Activated naive CD4-positive, alpha-beta T cell treated with anti-CD3 and anti-CD28 coated beads, Interleukin-2, amount 50 U/mL, for 16 hours (primary cell): ENCODE measurements around the gene COG1.
A peak's percentile ranks its signal among the peaks of the same experiment; 100 is the strongest.

Source experiments
- DNase-seq: peaks from one replicate; pipeline ENCODE4 v3.0.0-alpha.2; 2020

Gene COG1

GRCh38 chr17:73201215-73202069 is 8.6 kb downstream of the COG1 start:
- DNase-seq = no peak

GRCh38 chr17:73203135-73203787 is 10.4 kb downstream of the COG1 start:
- no peak for DNase-seq

DNA sequence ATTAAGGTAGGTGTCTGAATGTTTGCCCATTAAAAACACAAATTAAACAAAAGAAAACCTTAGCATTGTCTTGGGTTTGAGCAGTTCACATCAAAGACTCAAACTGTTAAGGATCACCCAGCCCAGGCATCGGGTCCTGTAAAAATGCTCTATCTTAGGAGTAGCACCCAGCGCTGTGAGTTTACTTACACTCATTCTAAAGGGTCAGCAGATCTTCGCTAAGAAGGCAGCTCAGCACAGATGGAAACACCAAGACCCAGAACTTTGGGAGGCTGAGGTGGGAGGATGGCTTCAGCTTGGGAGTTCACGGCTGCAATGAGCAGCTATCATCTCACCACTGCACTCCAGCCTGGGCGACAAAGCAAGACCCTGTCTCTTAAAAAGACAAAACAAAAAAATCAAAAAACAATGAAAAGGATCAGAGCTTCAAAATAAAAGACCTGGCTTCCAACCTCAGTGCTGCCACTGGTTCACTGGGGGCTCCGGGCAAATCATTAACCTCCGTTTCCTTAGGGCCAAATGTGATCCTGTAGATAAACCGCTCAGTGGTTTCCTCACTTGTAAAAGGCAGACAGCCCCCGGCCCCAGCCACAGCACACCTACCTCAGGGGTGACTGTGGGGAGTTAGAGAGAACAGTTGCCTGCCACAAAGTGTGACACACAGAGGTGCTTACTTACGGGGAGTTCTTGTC is 11.1 kb downstream of the COG1 start:
- DNase-seq = no peak

GRCh38 chr17:73205459-73205961 is 12.7 kb downstream of the COG1 start:
- no peak for DNase-seq

GRCh38 chr17:73208139-73208827 is 15.4 kb downstream of the COG1 start:
- DNase-seq = no peak

DNA sequence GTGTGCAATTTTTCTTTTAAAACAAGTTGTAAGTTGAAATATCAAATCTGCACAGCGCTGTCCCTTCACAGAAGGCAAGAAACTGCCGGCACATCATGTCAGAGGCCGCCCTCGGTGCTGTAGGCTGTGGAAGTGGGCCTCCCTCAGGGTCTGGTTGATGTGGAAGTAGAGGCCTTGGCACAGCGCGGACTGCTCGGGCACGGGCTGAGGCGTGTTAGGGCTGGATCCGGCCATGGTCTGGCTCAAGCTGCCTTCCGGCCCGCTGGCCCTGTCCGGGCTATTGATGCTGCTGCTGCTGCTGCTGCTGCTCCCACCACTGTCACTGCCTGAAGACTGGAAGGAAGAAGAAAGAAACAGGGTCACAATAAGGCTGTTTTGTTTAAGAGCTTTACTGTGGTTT is 16.6 kb downstream of the COG1 start:
- no peak for DNase-seq

GRCh38 chr17:73210002-73210678 is 17.3 kb downstream of the COG1 start:
- no peak for DNase-seq

- peak; percentile 42 for DNase-seq
Observed at GRCh38 chr17:73211745-73212144, 18.9 kb downstream of the COG1 start.

DNA sequence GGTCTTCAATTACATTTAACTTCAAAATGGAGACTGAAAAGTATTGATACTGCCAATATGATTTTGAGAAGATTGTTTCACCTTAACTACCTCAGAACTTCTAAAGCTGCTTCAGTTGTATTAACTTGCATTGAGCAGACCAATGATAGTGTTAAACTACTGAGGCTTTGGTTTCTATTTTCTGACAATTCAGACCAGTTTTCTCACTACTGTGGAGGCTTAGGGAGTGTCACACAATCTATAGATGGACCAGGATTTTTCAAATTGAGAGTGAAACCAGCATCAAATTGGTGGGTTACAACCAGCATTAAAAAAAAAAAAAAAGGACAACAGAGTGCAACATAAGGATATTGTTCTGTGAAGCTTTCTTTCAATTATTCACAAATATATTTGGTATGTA is 21.2 kb downstream of the COG1 start:
- no peak for DNase-seq

GRCh38 chr17:73214851-73215250 is 22.0 kb downstream of the COG1 start:
- DNase-seq = no peak

- no peak for DNase-seq
Observed at GRCh38 chr17:73215447-73215846, 22.6 kb downstream of the COG1 start.

- no peak for DNase-seq
Observed at GRCh38 chr17:73223626-73224230, 30.9 kb downstream of the COG1 start.

DNA sequence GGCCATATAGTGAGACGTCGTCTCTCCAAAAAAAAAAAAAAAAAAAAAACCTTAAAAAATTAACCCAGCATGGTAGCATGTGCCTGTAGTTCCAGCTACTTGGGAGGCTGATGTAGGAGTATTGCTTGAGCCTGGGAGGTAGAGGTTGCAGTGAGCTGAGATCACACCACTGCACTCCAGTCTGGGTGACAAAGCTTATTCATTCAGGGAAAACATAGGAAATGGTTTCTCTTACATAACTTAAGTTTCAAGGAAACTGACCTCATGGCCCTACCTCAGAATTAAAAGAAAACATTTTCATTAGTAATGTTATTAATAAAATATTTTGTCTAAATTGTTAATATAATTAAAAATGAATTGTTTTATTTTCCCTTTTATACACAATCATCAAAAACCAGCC is 31.4 kb downstream of the COG1 start:
- DNase-seq = no peak

DNA sequence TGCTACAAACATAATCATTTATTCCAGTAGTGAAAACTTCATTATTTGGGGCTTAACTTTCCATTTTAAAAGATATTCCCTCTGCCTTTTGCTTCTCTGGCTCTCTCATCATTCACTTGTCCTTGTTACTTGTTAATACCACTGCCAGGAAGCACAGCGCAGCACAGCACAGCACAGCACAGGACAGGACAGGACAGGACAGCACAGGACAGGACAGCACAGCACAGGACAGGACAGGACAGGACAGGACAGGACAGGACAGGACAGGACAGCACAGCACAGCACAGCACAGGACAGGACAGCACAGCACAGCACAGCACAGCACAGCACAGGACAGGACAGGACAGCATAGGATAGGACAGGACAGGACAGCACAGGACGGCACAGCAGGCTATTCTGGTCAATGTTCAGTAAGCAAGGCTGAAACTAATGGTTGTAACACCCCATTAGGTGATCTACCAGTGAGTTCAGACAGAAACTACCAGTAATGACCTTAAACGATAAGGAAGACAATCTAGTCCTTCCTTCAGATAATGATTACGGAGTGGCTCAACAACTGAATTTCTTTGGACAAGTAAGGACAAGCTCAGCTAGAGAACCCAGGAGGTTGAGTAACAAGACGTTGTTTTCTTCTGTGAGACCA is 31.9 kb downstream of the COG1 start:
- no peak for DNase-seq

DNA sequence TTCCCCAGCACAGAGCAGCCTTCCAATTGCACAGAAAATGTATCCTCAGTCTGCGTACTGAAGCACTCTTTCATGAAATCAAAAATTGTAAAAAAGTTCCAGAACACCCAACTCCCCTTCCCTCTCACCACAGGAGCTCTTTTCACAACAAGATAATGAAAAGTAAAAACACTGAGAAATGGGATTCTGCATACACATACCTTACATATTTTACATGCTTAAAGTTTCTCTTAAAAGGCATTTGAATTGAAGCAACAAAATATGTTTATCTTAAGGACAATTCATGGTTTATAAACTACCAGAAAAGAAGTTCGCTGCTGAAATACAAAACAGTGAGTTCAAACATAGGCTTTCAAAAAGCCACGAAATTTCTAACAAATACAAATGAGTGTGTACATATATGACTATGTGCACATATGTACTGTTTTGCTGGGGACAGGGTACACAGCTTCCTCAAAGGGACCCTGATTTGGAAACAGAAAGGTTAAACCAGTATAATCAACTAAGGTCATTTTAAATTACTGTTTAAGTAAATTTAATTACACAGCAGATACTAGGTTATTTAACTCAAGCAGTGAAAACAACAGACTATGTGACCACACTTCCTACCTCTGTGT is 33.8 kb downstream of the COG1 start:
- DNase-seq = no peak

- DNase-seq = no peak
Observed at GRCh38 chr17:73227379-73227778, 34.5 kb downstream of the COG1 start.

DNA sequence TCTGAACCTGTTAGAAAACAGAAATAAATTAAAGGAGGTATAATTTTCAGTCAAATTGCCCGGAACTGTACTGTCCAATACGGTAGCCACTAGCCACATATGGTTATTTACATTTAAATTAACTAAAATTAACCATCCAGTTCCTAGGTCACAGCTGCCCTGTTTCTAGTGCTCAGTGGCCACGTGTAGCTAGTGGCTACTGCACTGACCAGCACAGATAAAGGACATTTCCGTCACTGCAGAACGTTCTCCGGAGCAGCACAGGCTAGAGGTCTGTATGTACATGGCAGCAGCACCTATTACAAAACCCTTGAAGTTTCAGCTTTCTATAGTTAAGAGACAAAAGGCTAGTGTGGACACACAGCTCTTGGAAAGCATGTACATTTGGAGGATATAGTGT is 35.1 kb downstream of the COG1 start:
- no peak for DNase-seq

DNA sequence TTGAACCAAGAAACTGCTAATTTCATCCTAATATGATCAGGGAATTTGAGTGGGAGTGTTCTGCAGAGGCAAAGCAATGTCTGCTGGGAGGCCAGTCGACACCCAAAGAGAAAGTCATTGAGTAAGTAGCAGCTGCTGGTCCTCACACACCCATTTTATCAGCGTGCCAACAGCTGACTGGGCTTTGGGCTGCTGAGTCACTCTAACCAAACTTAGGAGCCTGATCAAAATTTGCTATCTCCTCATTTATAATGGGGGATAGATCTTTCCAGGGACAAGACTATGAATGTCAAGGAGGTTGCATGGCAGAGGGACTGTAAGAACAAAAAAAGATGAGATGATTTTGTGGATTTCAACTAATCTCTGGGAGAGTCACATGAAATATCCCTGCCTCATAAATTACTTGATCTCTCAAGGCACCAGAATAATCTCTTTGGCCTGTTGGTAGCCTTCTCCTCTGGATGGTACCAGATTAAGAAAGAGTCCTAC is 35.9 kb downstream of the COG1 start:
- no peak for DNase-seq

DNA sequence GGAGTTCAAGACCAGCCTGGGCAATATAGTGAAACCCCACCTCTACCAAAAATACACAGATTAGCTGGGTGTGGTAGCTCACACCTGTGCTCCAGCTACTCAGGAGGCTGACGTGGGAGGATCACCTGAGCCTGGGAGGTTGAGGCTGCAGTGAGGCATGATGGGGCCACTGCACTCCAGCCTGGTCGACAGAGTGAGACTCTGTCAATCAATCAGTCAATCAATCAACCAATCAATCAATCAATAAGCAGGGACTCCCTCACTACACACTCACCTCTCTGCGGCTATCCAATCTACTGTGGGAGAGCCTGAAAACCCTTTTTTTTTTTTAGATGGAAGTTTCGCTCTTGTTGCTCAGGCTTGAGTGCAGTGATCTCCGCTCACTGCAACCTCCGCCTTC is 37.2 kb downstream of the COG1 start:
- DNase-seq = no peak

- DNase-seq = no peak
Observed at GRCh38 chr17:73231395-73231794, 38.5 kb downstream of the COG1 start.
